IMR-90 (cell line): Measurements from ENCODE around the gene CCDC146. TPM values are rescaled to one million over a fixed set of nuclear protein-coding genes. Genes with fewer than 3 reads are reported as not detected.

Source experiments
- ATAC-seq: fragments of 200-7000 bp; cut with Tn5 transposase; 2 replicates; pipeline ENCODE4 v1.9.1; 2020; ENCODE audit warnings: low read depth, mild to moderate bottlenecking, moderate library complexity
- BruUV-seq: library from RNA; stranded (reverse); fragments of 400-500 nt; replicated peaks from 2 replicates; lab custom pipeline; 2021; lab: Mats Ljungman, UMichigan
- CTCF ChIA-PET: fragments of 300-600 bp; formaldehyde crosslinking; extraction: SDS; loops from one replicate; lab custom pipeline; 2021; ENCODE audit warnings: antibody characterized with exemption; lab: Yijun Ruan, JAX
- POLR2A ChIA-PET: fragments of 300-600 bp; sonication (Branson Sonifier 250); formaldehyde crosslinking; loops from one replicate; lab custom pipeline; 2022; ENCODE audit warnings: antibody characterized with exemption; ENCODE audit not compliant: unreplicated experiment; lab: Charles Lee
- DNase-seq: peaks from one replicate; pipeline ENCODE4 v3.0.0; 2013
- H2AFZ ChIP-seq: replicated peaks from 2 replicates; pipeline ENCODE3; 2013; ENCODE audit warnings: low read length, mild to moderate bottlenecking; ENCODE audit not compliant: poor library complexity
- H2AK5ac ChIP-seq: 2 replicates; pipeline ENCODE4 v1.6.1; 2013; ENCODE audit warnings: low read depth, low read length, inconsistent platforms
- H2AK9ac ChIP-seq: replicated peaks from 2 replicates; pipeline ENCODE3; 2013; ENCODE audit warnings: mild to moderate bottlenecking, low read depth, low read length, moderate library complexity; ENCODE audit not compliant: poor library complexity
- H2BK120ac ChIP-seq: 2 replicates; pipeline ENCODE4 v1.6.1; 2013; ENCODE audit warnings: low read depth, low read length, inconsistent platforms
- H2BK15ac ChIP-seq: 3 replicates; pipeline ENCODE4 v1.6.1; 2013; ENCODE audit warnings: low read depth, low read length, inconsistent platforms
- H2BK20ac ChIP-seq: 2 replicates; pipeline ENCODE4 v1.6.1; 2013; ENCODE audit warnings: low read depth, mild to moderate bottlenecking, inconsistent platforms, low read length, moderate library complexity
- H2BK5ac ChIP-seq: 2 replicates; pipeline ENCODE4 v1.6.1; 2013; ENCODE audit warnings: mild to moderate bottlenecking, low read depth, low read length, inconsistent platforms; ENCODE audit not compliant: poor library complexity, severe bottlenecking
- H3K14ac ChIP-seq: replicated peaks from 2 replicates; pipeline ENCODE4 v1.6.1; 2013; ENCODE audit warnings: low read depth, low read length, inconsistent platforms
- H3K18ac ChIP-seq: 2 replicates; pipeline ENCODE4 v1.6.1; 2013; ENCODE audit warnings: low read depth, low read length, control low read depth
- H3K23ac ChIP-seq: 2 replicates; pipeline ENCODE4 v1.6.1; 2013; ENCODE audit warnings: low read depth, low read length, inconsistent platforms
- H3K27ac ChIP-seq: 2 replicates; pipeline ENCODE4 v1.5.1; 2013; ENCODE audit warnings: mild to moderate bottlenecking, control low read depth, low read length; ENCODE audit not compliant: insufficient read depth
- H3K27me3 ChIP-seq: 2 replicates; pipeline ENCODE4 v1.6.1; 2013; ENCODE audit warnings: low read length; ENCODE audit not compliant: control insufficient read depth, insufficient read depth
- H3K36me3 ChIP-seq: 2 replicates; pipeline ENCODE4 v1.6.1; 2013; ENCODE audit warnings: low read length, mixed read lengths; ENCODE audit not compliant: control insufficient read depth, insufficient read depth
- H3K4ac ChIP-seq: 2 replicates; pipeline ENCODE4 v1.6.1; 2013; ENCODE audit warnings: low read depth, low read length, inconsistent platforms
- H3K4me1 ChIP-seq: 2 replicates; pipeline ENCODE4 v1.6.1; 2013; ENCODE audit warnings: low read length, mixed read lengths; ENCODE audit not compliant: control insufficient read depth, insufficient read depth
- H3K4me2 ChIP-seq: 2 replicates; pipeline ENCODE4 v1.6.1; 2013; ENCODE audit warnings: low read depth, mild to moderate bottlenecking, control low read depth, low read length, moderate library complexity
- H3K4me3 ChIP-seq: 2 replicates; pipeline ENCODE4 v1.5.1; 2013; ENCODE audit warnings: low read depth, mild to moderate bottlenecking, control low read depth, low read length, moderate library complexity; ENCODE audit not compliant: insufficient read depth
- H3K56ac ChIP-seq: 2 replicates; pipeline ENCODE4 v1.6.1; 2013; ENCODE audit warnings: low read length, inconsistent platforms; ENCODE audit not compliant: insufficient read depth; ENCODE audit errors: extremely low read depth
- H3K79me1 ChIP-seq, 2 experiments: 2 replicates each; pipeline ENCODE4 v1.6.1; 2013; ENCODE audit warnings: low read length in 2 of 2, inconsistent platforms in 1 of 2, low read depth in 1 of 2
- H3K9ac ChIP-seq: 2 replicates; pipeline ENCODE4 v1.6.1; 2013; ENCODE audit warnings: low read depth, low read length, control low read depth
- H3K9me1 ChIP-seq: 2 replicates; pipeline ENCODE4 v1.6.1; 2013; ENCODE audit warnings: low read length, inconsistent platforms; ENCODE audit not compliant: insufficient read depth
- H3K9me3 ChIP-seq: 2 replicates; pipeline ENCODE4 v1.6.1; 2013; ENCODE audit warnings: low read length; ENCODE audit not compliant: control insufficient read depth, insufficient read depth
- H4K20me1 ChIP-seq: 2 replicates; pipeline ENCODE4 v1.6.1; 2013; ENCODE audit warnings: low read length, inconsistent platforms; ENCODE audit not compliant: insufficient read depth
- H4K5ac ChIP-seq: 2 replicates; pipeline ENCODE4 v1.6.1; 2013; ENCODE audit warnings: mild to moderate bottlenecking, low read depth, low read length, control low read depth
- H4K8ac ChIP-seq, 2 experiments: 2 replicates each; pipeline ENCODE4 v1.6.1; 2013; ENCODE audit warnings: low read depth in 2 of 2, low read length in 2 of 2, control low read depth in 1 of 2, inconsistent platforms in 1 of 2
- H4K91ac ChIP-seq: 2 replicates; pipeline ENCODE4 v1.6.1; 2013; ENCODE audit warnings: low read depth, low read length, inconsistent platforms; ENCODE audit not compliant: insufficient read depth
- MXI1 ChIP-seq: IDR thresholded peaks from 2 replicates; pipeline ENCODE4 v1.6.1; 2012; ENCODE audit warnings: low read depth, mild to moderate bottlenecking, low read length, moderate library complexity, borderline replicate concordance
- NFE2L2 ChIP-seq: fragments of 150-350 bp; IDR thresholded peaks from 2 replicates; pipeline ENCODE4 v1.6.1; 2016; ENCODE audit warnings: low read depth, mild to moderate bottlenecking, low read length
- WGBS, 2 experiments: methylation state at CpG; one replicate each; pipeline versions ENCODE4 v1.1.5 to v1.1.7; 2013; ENCODE audit warnings: missing lambda C conversion rate in 2 of 2; ENCODE audit not compliant: insufficient read length in 1 of 2; ENCODE audit errors: extremely low coverage in 2 of 2; 5-methylcytosine and 5-hydroxymethylcytosine counted together
- dilution Hi-C: fragments of 300-500 bp; cut with HindIII; formaldehyde crosslinking; loops from one replicate; pipeline ENCODE4 v1.14.3; 2018; ENCODE audit warnings: low sequenced_read_pairs; ENCODE audit not compliant: unreplicated experiment
- in situ Hi-C: fragments of 300-500 bp; cut with MboI; formaldehyde crosslinking; loops from 3 replicates; pipeline ENCODE4 v1.14.3; 2019; ENCODE audit warnings: low sequenced_read_pairs, inconsistent platforms, mixed read lengths
- intact Hi-C: fragments of 100-400 bp; cut with micrococcal nuclease; formaldehyde crosslinking; loops from 2 replicates; pipeline ENCODE4 v1.10.0; 2022
- polyA plus RNA-seq, 3 experiments: library from polyadenylated mRNA; depleted of rRNA; stranded (reverse); fragments of >200 nt; gene quantifications; 2 replicates each; pipeline ENCODE4 v1.2.3, GENCODE V29; 2012; ENCODE audit warnings: low replicate concordance in 1 of 3
- total RNA-seq: library from RNA; depleted of rRNA; stranded (reverse); fragments of >200 nt; gene quantifications from 2 replicates; pipeline ENCODE4 v1.2.3, GENCODE V29; 2012

CCDC146 gene
- total and polyA plus RNA-seq, 2 of the 4 experiments (the other 2 are of a cell fraction): 0.54 to 1.7 TPM

DNA sequence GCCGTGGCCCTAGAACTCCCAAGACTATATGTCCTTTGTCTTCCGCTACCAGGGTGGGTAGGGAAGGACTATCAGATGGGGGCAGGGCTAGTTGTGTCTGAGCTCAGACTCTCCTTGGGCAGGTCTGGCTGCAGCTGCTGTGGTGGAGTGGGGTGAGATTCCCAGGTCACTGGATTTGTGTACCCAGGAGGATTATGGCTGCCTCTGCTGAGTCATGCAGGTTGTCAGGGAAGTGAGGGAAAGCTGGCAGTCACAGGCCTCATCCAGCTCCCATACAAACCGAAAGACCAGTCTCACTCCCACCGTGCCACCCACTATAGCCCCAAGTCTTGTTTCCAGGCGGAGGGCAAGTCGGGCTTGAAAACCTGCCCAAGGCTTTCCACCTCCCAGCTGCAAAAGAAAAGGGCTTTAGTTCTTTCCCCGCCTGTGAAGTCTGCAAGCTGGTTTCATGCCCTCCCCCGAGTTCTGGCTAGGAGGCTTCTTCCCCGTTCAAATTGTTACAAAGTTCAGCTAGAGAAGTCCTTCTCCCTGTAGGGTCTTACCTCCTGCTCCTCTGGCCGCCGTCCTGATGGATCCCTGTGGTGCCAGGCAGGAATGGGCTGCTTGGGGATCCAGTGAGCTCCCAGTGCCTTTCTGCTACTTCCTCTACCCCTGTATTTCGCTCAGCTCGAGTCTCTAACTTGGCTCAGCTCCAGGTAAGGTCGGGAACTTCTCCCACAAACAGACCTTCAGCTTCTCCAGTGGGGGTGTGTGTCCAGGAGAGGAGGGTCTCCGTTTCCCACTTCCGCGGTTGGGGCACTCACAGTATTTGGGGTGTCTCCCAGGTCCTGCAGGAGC, 184.0 kb downstream of the CCDC146 start:
- dilution Hi-C loops: no loop called here
- no peaks in the 10 kb centered on the region for H4K20me1 ChIP-seq
- H3K27ac ChIP-seq: no peak overlapping the region
- no peak overlapping the region for H3K56ac ChIP-seq
- H3K4me1 ChIP-seq: peaks cover 6% of the 10 kb centered on the region
- H4K8ac ChIP-seq: peak overlapping the region; percentile 69 to 94; a peak in 3 of 4 replicates
- 0 out of 2 replicates have a peak overlapping the region, but pooled peaks have one; percentile 4 for H2BK120ac ChIP-seq
- H2AFZ ChIP-seq: no peak overlapping the region
- H2BK20ac ChIP-seq: no peak overlapping the region
- H3K79me1 ChIP-seq: no peaks in the 10 kb centered on the region
- H4K91ac ChIP-seq: no peak overlapping the region
- H3K9me3 ChIP-seq: peaks cover 2% of the 10 kb centered on the region; the same call in 1 of the 2 replicates
- peak overlapping the region; percentile 20 for H3K18ac ChIP-seq
- ATAC-seq (no peak), DNase-seq (no peak)
- H2AK5ac ChIP-seq: peak overlapping the region; percentile 15; the same call in 1 of the 2 replicates
- in situ Hi-C loops: no loop called here
- intact Hi-C loops: no loop called here
- H3K9ac ChIP-seq: no peak overlapping the region
- CTCF ChIA-PET: no interaction called here
- no peak overlapping the region for H3K23ac ChIP-seq
- H3K9me1 ChIP-seq: no peaks in the 10 kb centered on the region
- H3K4me3 ChIP-seq: no peak overlapping the region
- H3K4ac ChIP-seq: 0 out of 2 replicates have a peak overlapping the region, but pooled peaks have one; percentile 2
- H2AK9ac ChIP-seq: no peak overlapping the region
- H3K36me3 ChIP-seq: no peaks in the 10 kb centered on the region
- TF ChIP-seq NFE2L2: peak; percentile 31; the same call in 1 of the 2 replicates
- TF ChIP-seq MXI1: no peak
- BruUV-seq: no TSS peak
- POLR2A ChIA-PET: interaction anchor here (0.6 kb wide), 1 partner anchor 25 kb away, joined by 7 read pairs; no protein-coding TSS in a partner anchor
- no peak overlapping the region; the same call in 2 of the 3 replicates for H2BK15ac ChIP-seq
- peak overlapping the region; percentile 79 for H4K5ac ChIP-seq
- no peak overlapping the region for H3K4me2 ChIP-seq
- WGBS, 2 experiments: 95% methylated on average over 4 of the region's 17 CpGs; no CpG with 5 or more reads in 1 of the 2 experiments
- H3K14ac ChIP-seq: 0 out of 2 replicates have a peak overlapping the region, but pooled peaks have one; percentile 19
- H3K27me3 ChIP-seq: no peaks in the 10 kb centered on the region
- H2BK5ac ChIP-seq: peak overlapping the region; percentile 8
